Mesendoderm (in vitro differentiated cells): ENCODE results near the gene NEUROD4.

Experiments used
- DNase-seq: peaks from one replicate; pipeline ENCODE4 v3.0.0; 2013
- H2AK5ac ChIP-seq: 2 replicates; pipeline ENCODE4 v1.6.1; 2013; ENCODE audit warnings: low read length, inconsistent platforms
- H2BK120ac ChIP-seq: 2 replicates; pipeline ENCODE4 v1.6.1; 2013; ENCODE audit warnings: low read depth, mild to moderate bottlenecking, low read length, moderate library complexity, mixed read lengths
- H2BK15ac ChIP-seq: replicated peaks from 2 replicates; pipeline ENCODE4 v1.6.1; 2013; ENCODE audit warnings: low read depth, mild to moderate bottlenecking, moderate library complexity
- H2BK5ac ChIP-seq: 2 replicates; pipeline ENCODE4 v1.6.1; 2013; ENCODE audit warnings: low read length, inconsistent platforms
- H3K18ac ChIP-seq: 2 replicates; pipeline ENCODE4 v1.6.1; 2013; ENCODE audit warnings: mild to moderate bottlenecking, low read length, mixed read lengths
- H3K23ac ChIP-seq: one replicate; pipeline ENCODE4 v1.6.1; 2013; ENCODE audit warnings: low read length
- H3K27ac ChIP-seq: 2 replicates; pipeline ENCODE4 v1.5.1; 2013; ENCODE audit warnings: low read depth, mild to moderate bottlenecking, inconsistent platforms, low read length, moderate library complexity
- H3K27me3 ChIP-seq: 2 replicates; pipeline ENCODE4 v1.6.1; 2013; ENCODE audit warnings: low read length, control low read depth, mild to moderate bottlenecking, inconsistent platforms; ENCODE audit not compliant: insufficient read depth, poor library complexity
- H3K36me3 ChIP-seq: 2 replicates; pipeline ENCODE4 v1.6.1; 2013; ENCODE audit warnings: low read length, inconsistent platforms; ENCODE audit not compliant: control insufficient read depth, insufficient read depth
- H3K4ac ChIP-seq: one replicate; pipeline ENCODE4 v1.6.1; 2013; ENCODE audit warnings: low read depth, mild to moderate bottlenecking, low read length, moderate library complexity
- H3K4me1 ChIP-seq: 2 replicates; pipeline ENCODE4 v1.6.1; 2013; ENCODE audit warnings: low read depth, low read length, inconsistent platforms; ENCODE audit not compliant: control insufficient read depth
- H3K4me2 ChIP-seq: 2 replicates; pipeline ENCODE4 v1.6.1; 2013; ENCODE audit warnings: low read length
- H3K4me3 ChIP-seq: 2 replicates; pipeline ENCODE4 v1.5.1; 2013; ENCODE audit warnings: mild to moderate bottlenecking, low read length
- H3K56ac ChIP-seq: one replicate; pipeline ENCODE4 v1.6.1; 2013; ENCODE audit warnings: low read length
- H3K79me1 ChIP-seq: 2 replicates; pipeline ENCODE4 v1.6.1; 2013; ENCODE audit warnings: low read length, inconsistent platforms
- H3K79me2 ChIP-seq: 2 replicates; pipeline ENCODE4 v1.6.1; 2013; ENCODE audit warnings: mild to moderate bottlenecking, low read length; ENCODE audit not compliant: control insufficient read depth, insufficient read depth
- H3K9ac ChIP-seq: 2 replicates; pipeline ENCODE4 v1.6.1; 2013; ENCODE audit warnings: low read length, inconsistent platforms
- H4K5ac ChIP-seq: one replicate; pipeline ENCODE4 v1.6.1; 2013; ENCODE audit warnings: low read length
- H4K8ac ChIP-seq: one replicate; pipeline ENCODE4 v1.6.1; 2013; ENCODE audit warnings: low read depth, mild to moderate bottlenecking, control low read depth, low read length, moderate library complexity
- WGBS: extraction: QIAGEN DNeasy Blood & Tissue Kit; methylation state at CpG from one replicate; pipeline ENCODE4 v1.1.7; 2013; ENCODE audit warnings: low lambda C conversion rate, missing lambda C conversion rate; ENCODE audit not compliant: insufficient coverage; ENCODE audit errors: extremely low coverage; 5-methylcytosine and 5-hydroxymethylcytosine counted together

The NEUROD4 gene

DNA sequence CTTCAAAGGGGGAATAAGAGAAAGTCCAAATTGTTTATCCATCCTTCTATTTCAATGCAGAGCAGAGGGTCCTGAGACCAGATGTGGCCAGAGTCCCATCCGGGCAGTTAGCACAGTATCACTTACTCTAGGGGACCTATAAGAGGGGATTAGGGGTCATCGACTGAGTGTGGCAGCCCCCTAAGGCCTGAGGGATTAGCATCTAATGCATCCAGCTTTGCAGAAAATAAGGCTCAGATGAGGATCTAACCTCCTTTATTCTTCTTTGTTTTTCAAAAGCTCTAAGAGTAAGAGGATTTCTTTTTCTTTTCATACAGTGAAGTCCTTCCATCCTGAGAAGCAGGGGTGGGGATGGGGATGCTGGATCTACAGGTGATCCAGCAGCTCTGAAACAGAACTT lies 43.5 kb downstream of the NEUROD4 start:
- no peaks in the 10 kb centered on the region for H3K79me2 ChIP-seq

DNA sequence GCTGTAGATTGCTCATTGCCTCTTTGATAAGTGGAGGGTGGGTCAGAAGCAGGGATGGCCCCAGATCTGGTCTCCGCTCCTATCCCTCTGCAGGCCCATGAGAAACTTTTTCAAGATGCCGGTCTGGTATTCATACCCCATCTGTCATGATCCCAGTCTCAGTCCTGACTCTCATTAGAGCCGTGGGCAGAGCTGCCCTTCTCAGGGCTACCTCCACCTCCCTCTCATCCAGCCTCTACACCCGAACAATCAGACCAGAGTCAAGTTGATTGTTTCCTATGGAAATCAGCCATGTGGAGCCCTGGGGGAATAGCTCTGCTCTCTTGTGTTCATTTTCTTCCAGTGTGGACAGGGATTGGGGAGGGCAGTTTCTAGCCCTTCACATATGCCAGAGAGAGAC lies 45.8 kb downstream of the NEUROD4 start:
- no peak overlapping the region for H3K23ac ChIP-seq
- H3K4me1 ChIP-seq: peaks cover 2% of the 10 kb centered on the region
- no peak overlapping the region for H3K18ac ChIP-seq
- H2BK5ac ChIP-seq: no peak overlapping the region
- H3K4me2 ChIP-seq: no peak overlapping the region
- no peaks in the 10 kb centered on the region for H3K79me2 ChIP-seq
- no peak for DNase-seq
- no peak overlapping the region for H2AK5ac ChIP-seq
- H4K8ac ChIP-seq: no peak overlapping the region
- no peaks in the 10 kb centered on the region for H3K27me3 ChIP-seq
- no peak overlapping the region for H4K5ac ChIP-seq
- no peak overlapping the region for H2BK15ac ChIP-seq
- WGBS: no CpG with 5 or more reads among the region's 4 CpGs
- H3K79me1 ChIP-seq: no peaks in the 10 kb centered on the region
- H3K36me3 ChIP-seq: no peaks in the 10 kb centered on the region
- H3K56ac ChIP-seq: no peak overlapping the region
- no peak overlapping the region for H3K27ac ChIP-seq
- no peak overlapping the region for H3K4ac ChIP-seq
- H2BK120ac ChIP-seq: no peak overlapping the region
- H3K4me3 ChIP-seq: no peak overlapping the region
- H3K9ac ChIP-seq: no peak overlapping the region

More for the DNA sequence above, 43.5 kb downstream of the NEUROD4 start:
- H3K79me1 ChIP-seq: no peaks in the 10 kb centered on the region
- no peak overlapping the region for H2AK5ac ChIP-seq
- H3K56ac ChIP-seq: no peak overlapping the region
- H3K4me1 ChIP-seq: peaks cover 2% of the 10 kb centered on the region
- H3K9ac ChIP-seq: no peak overlapping the region
- no peak overlapping the region for H2BK15ac ChIP-seq
- no peak overlapping the region for H3K4me2 ChIP-seq
- H4K8ac ChIP-seq: no peak overlapping the region
- H3K18ac ChIP-seq: no peak overlapping the region
- no peak for DNase-seq
- no peak overlapping the region for H2BK120ac ChIP-seq
- no peak overlapping the region for H2BK5ac ChIP-seq
- H3K4me3 ChIP-seq: no peak overlapping the region
- H3K36me3 ChIP-seq: no peaks in the 10 kb centered on the region
- no peak overlapping the region for H4K5ac ChIP-seq
- WGBS: no CpG with 5 or more reads among the region's 2 CpGs
- no peak overlapping the region for H3K4ac ChIP-seq
- H3K27ac ChIP-seq: no peak overlapping the region
- H3K23ac ChIP-seq: peak overlapping the region; percentile 45
- H3K27me3 ChIP-seq: no peaks in the 10 kb centered on the region

DNA sequence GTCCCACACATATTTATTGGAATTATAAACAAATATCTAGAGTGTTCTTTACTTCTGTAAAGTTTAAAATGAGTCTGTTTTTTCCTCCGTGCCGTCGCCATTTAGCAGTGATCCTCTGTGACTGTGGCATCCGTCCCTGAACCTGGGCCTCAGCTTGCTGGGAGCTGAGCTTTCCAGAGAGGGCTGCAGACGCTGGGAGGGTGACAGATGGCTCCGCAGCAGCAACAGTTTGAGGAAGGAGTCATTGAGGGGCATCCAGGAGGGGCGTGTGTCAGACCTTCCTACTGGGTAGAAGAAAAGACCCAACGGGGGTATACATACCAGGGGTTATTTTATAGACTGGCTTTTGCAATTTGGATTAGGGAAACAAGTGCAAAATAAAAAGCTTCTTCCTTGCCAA lies 47.9 kb downstream of the NEUROD4 start:
- Histone ChIP-seq H3K79me1 (no peaks in the 10 kb centered on the region), H3K27me3 (no peaks in the 10 kb centered on the region), H3K36me3 (no peaks in the 10 kb centered on the region), H2BK5ac (no peak overlapping the region), H4K8ac (no peak overlapping the region), H3K23ac (no peak overlapping the region), H3K4me2 (no peak overlapping the region), H3K27ac (no peak overlapping the region), H3K4me1 (no peaks in the 10 kb centered on the region), H3K56ac (no peak overlapping the region), H3K4ac (no peak overlapping the region), H2BK15ac (no peak overlapping the region), H2BK120ac (no peak overlapping the region), H3K79me2 (no peaks in the 10 kb centered on the region), H4K5ac (no peak overlapping the region), H3K4me3 (no peak overlapping the region), H3K18ac (no peak overlapping the region), H3K9ac (no peak overlapping the region), H2AK5ac (no peak overlapping the region)
- WGBS: no CpG with 5 or more reads among the region's 8 CpGs
- no peak for DNase-seq

DNA sequence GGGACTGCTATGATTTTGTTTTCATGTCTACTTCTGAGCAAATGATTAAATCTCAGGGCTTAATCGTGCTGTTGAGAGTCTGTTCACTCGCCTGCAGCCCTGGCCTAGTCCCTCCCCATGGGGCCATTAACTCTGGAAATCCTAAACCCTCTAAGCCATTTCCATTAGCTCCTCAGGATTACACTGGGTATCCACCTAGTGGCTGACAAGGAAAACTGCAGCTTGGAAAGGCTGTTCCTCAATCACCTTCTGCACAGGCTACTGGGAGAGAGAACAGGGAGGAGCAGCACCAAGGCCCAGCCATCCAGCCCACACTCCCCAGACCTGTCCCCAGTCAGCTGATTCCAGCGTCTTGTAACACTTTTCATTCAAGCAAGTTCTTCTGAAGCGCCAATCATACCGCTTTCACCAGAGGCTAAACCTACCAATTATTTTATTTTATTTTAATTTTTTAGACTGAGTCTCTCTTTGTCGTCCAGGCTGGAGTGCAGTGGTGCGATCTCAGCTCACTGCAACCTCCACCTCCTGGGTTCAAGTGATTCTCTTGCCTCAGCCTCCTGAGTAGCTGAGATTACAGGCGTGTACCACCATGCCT lies 48.7 kb downstream of the NEUROD4 start:
- Histone ChIP-seq H2AK5ac (no peak overlapping the region), H2BK120ac (no peak overlapping the region), H2BK5ac (no peak overlapping the region), H3K27me3 (no peaks in the 10 kb centered on the region), H3K79me1 (no peaks in the 10 kb centered on the region), H4K8ac (no peak overlapping the region), H4K5ac (no peak overlapping the region), H3K4ac (no peak overlapping the region), H3K4me2 (no peak overlapping the region), H3K4me3 (no peak overlapping the region), H3K23ac (no peak overlapping the region), H3K56ac (no peak overlapping the region), H3K36me3 (no peaks in the 10 kb centered on the region), H3K4me1 (no peaks in the 10 kb centered on the region), H3K18ac (no peak overlapping the region), H2BK15ac (no peak overlapping the region), H3K9ac (no peak overlapping the region), H3K27ac (no peak overlapping the region), H3K79me2 (no peaks in the 10 kb centered on the region)
- peak; percentile 93 for DNase-seq
- no CpG with 5 or more reads among the region's 8 CpGs for WGBS

DNA sequence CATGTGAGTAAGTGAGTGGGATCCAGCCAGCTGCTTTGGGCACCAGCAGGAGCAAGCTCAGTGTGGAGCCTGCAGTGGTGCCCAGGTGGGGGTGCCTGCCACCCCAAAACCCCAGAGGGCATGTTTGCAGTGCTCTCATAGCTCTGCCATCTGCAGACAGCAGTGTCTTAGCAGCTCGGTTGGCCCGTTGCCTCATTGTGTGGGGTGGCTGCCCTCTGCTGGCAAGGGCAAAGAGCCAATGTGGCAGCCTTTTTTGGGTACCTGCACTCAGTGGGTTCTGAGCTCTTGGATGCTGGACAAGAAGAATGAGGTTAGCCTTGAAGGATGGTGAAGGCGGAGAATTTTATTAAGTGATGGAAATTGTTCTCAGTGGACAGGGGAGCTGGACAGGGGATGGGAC lies 52.3 kb downstream of the NEUROD4 start:
- H2BK5ac ChIP-seq: no peak overlapping the region
- H3K79me2 ChIP-seq: no peaks in the 10 kb centered on the region
- no peak overlapping the region for H4K8ac ChIP-seq
- H3K9ac ChIP-seq: no peak overlapping the region
- DNase-seq: peak; percentile 69
- H2BK120ac ChIP-seq: no peak overlapping the region
- H3K79me1 ChIP-seq: no peaks in the 10 kb centered on the region
- no peak overlapping the region for H3K4ac ChIP-seq
- H3K18ac ChIP-seq: no peak overlapping the region
- H4K5ac ChIP-seq: no peak overlapping the region
- no peak overlapping the region for H3K4me2 ChIP-seq
- H3K27ac ChIP-seq: no peak overlapping the region
- no peaks in the 10 kb centered on the region for H3K27me3 ChIP-seq
- H3K4me3 ChIP-seq: no peak overlapping the region
- no peaks in the 10 kb centered on the region for H3K4me1 ChIP-seq
- no peak overlapping the region for H2AK5ac ChIP-seq
- no peak overlapping the region for H2BK15ac ChIP-seq
- WGBS: no CpG with 5 or more reads among the region's 3 CpGs
- H3K23ac ChIP-seq: no peak overlapping the region
- H3K56ac ChIP-seq: no peak overlapping the region
- no peaks in the 10 kb centered on the region for H3K36me3 ChIP-seq
